ENCODE measurements around the gene SORCS2. TPM values are rescaled to one million over a fixed set of nuclear protein-coding genes. Genes with fewer than 3 reads are reported as not detected.

The SORCS2 gene
- total RNA-seq, 1 donor from 2014 or later, result not detected

- Mint-ChIP-seq H3K36me3 (ENCODE audit: low read depth) (no peaks in the 10 kb centered on the region), H3K27ac (no peak overlapping the region), H3K4me1 (no peaks in the 10 kb centered on the region), H3K9me3 (no peaks in the 10 kb centered on the region), H3K27me3 (peaks cover 8% of the 10 kb centered on the region), H3K4me3 (no peak overlapping the region)
- ChIA-PET POLR2A (no interaction called here), CTCF (no interaction called here)
- TF ChIP-seq CTCF (IDR thresholded peaks at IDR 0.05), result no peak
- DNase-seq, result no peak
- no peak for ATAC-seq (ENCODE audit: low read depth)
- intact Hi-C loops (cut with micrococcal nuclease), result no loop called here
These were observed 14.0 kb downstream of the SORCS2 start for GRCh38 chr4:7206385-7206784.

- no peak for TF ChIP-seq CTCF (IDR thresholded peaks at IDR 0.05)
- DNase-seq, result no peak
- Mint-ChIP-seq H3K27me3 (peaks cover 8% of the 10 kb centered on the region), H3K36me3 (ENCODE audit: low read depth) (no peaks in the 10 kb centered on the region), H3K4me3 (no peak overlapping the region), H3K9me3 (no peaks in the 10 kb centered on the region), H3K27ac (no peak overlapping the region), H3K4me1 (no peaks in the 10 kb centered on the region)
- intact Hi-C loops (cut with micrococcal nuclease), result no loop called here
- ChIA-PET POLR2A (no interaction called here), CTCF (no interaction called here)
- no peak for ATAC-seq (ENCODE audit: low read depth)
These were observed 14.7 kb downstream of the SORCS2 start for GRCh38 chr4:7206911-7207567.

GRCh38 chr4:7207628-7208231 lies 15.4 kb downstream of the SORCS2 start:
- no peak for ATAC-seq (ENCODE audit: low read depth)
- intact Hi-C loops (cut with micrococcal nuclease), result no loop called here
- Mint-ChIP-seq H3K27ac (no peak overlapping the region), H3K27me3 (peaks cover 8% of the 10 kb centered on the region), H3K36me3 (ENCODE audit: low read depth) (no peaks in the 10 kb centered on the region), H3K4me1 (no peaks in the 10 kb centered on the region), H3K4me3 (no peak overlapping the region), H3K9me3 (no peaks in the 10 kb centered on the region)
- no peak for TF ChIP-seq CTCF (IDR thresholded peaks at IDR 0.05)
- DNase-seq, result no peak
- POLR2A ChIA-PET, result no interaction called here
- CTCF ChIA-PET, result no interaction called here

- DNase-seq (no peak), ATAC-seq (ENCODE audit: low read depth) (no peak)
- H3K4me1 Mint-ChIP-seq, result no peaks in the 10 kb centered on the region
- TF ChIP-seq CTCF (IDR thresholded peaks at IDR 0.05), result no peak
- H3K4me3 Mint-ChIP-seq, result no peak overlapping the region
- no peaks in the 10 kb centered on the region for H3K9me3 Mint-ChIP-seq
- peaks cover 10% of the 10 kb centered on the region for H3K27me3 Mint-ChIP-seq
- no peak overlapping the region for H3K27ac Mint-ChIP-seq
- no peaks in the 10 kb centered on the region for H3K36me3 Mint-ChIP-seq (ENCODE audit: low read depth)
- ChIA-PET POLR2A (no interaction called here), CTCF (no interaction called here)
- intact Hi-C loops (cut with micrococcal nuclease), result no loop called here
These were observed 16.4 kb downstream of the SORCS2 start for GRCh38 chr4:7208509-7209451.

GRCh38 chr4:7209699-7210098 lies 17.4 kb downstream of the SORCS2 start:
- H3K4me1 Mint-ChIP-seq, result no peaks in the 10 kb centered on the region
- DNase-seq (no peak), ATAC-seq (ENCODE audit: low read depth) (no peak)
- no peak overlapping the region for H3K4me3 Mint-ChIP-seq
- no peak for TF ChIP-seq CTCF (IDR thresholded peaks at IDR 0.05)
- H3K27me3 Mint-ChIP-seq, result peaks cover 10% of the 10 kb centered on the region
- H3K27ac Mint-ChIP-seq, result no peak overlapping the region
- peaks cover 4% of the 10 kb centered on the region for H3K9me3 Mint-ChIP-seq
- no peaks in the 10 kb centered on the region for H3K36me3 Mint-ChIP-seq (ENCODE audit: low read depth)
- ChIA-PET POLR2A (no interaction called here), CTCF (no interaction called here)
- intact Hi-C loops (cut with micrococcal nuclease), result no loop called here

Data from activated B cell treated with CpG ODN at 0.5 μM for 24 hours (primary cell).